GM12874 (cell line): ENCODE results near the gene PACC1.

ENCODE experiments used
- TF ChIP-seq, protein P1 (sequence below): IDR thresholded peaks from 2 replicates; pipeline ENCODE4 v1.5.1; 2011; ENCODE audit warnings: low read depth, mild to moderate bottlenecking, control low read depth, low read length, moderate library complexity; ENCODE audit not compliant: insufficient read depth

Gene PACC1

DNA sequence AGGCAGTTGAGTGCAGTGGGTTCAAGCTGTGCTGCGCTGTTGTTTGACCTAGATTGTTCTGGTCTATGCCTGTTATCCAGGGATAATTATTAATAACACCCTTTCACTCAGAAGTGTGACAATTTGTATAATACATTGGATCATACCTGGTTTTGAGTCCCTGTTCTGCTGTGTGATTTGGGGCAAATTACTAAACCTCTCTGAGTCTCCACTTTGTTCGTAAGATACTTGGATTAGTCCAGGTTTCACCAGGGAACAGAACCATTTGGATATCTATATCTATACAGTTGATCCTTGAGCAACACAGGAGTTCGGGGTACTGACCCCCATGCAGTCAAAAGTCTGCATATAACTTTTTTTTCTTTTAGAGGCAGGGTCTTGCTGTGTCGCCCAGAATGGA, 20.3 kb upstream of the PACC1 start:
- TF ChIP-seq, protein P1, sequence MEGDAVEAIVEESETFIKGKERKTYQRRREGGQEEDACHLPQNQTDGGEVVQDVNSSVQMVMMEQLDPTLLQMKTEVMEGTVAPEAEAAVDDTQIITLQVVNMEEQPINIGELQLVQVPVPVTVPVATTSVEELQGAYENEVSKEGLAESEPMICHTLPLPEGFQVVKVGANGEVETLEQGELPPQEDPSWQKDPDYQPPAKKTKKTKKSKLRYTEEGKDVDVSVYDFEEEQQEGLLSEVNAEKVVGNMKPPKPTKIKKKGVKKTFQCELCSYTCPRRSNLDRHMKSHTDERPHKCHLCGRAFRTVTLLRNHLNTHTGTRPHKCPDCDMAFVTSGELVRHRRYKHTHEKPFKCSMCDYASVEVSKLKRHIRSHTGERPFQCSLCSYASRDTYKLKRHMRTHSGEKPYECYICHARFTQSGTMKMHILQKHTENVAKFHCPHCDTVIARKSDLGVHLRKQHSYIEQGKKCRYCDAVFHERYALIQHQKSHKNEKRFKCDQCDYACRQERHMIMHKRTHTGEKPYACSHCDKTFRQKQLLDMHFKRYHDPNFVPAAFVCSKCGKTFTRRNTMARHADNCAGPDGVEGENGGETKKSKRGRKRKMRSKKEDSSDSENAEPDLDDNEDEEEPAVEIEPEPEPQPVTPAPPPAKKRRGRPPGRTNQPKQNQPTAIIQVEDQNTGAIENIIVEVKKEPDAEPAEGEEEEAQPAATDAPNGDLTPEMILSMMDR: no peak

DNA sequence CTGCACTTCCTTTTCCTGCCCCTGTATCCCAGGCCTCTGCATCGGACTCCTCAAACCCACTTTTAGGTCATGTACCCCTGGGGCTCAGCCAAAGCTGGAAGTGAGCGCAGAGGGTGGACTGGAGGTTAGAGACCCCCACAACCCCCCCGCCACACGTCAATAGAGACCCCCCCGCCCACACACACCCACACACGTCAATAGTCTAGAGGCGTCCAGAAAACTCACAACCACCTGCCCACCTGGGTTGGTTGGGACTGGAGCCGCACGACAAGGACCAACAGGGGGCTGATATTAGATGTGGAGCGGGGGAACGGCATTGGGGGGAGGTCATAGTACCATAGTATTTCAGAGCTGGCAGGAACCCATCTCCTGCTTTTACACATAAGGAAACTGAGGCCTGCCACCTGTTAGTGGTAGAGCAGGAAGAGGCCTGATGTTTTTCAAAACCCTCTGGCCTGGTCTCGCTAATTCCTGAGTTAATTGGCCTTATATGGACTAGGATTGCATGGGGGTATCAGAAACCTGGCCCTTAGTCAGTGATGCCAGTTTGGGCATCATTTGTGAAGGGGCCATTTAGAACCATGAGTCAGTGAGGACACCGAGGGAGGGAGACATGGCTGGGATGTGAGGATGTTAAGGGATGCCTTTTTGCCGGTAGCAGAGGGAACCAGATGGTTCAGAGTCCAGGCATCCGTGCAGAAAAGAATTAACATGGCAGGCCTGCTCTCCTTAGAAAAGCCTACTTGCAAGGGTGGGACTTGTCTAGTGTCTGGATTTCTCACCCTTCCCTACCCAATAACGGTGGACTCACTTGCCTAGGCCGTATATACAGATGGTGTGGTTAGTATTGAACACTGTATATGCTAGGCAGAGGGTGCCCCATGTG, 19.1 kb upstream of the PACC1 start:
- TF ChIP-seq, protein P1: no peak

DNA sequence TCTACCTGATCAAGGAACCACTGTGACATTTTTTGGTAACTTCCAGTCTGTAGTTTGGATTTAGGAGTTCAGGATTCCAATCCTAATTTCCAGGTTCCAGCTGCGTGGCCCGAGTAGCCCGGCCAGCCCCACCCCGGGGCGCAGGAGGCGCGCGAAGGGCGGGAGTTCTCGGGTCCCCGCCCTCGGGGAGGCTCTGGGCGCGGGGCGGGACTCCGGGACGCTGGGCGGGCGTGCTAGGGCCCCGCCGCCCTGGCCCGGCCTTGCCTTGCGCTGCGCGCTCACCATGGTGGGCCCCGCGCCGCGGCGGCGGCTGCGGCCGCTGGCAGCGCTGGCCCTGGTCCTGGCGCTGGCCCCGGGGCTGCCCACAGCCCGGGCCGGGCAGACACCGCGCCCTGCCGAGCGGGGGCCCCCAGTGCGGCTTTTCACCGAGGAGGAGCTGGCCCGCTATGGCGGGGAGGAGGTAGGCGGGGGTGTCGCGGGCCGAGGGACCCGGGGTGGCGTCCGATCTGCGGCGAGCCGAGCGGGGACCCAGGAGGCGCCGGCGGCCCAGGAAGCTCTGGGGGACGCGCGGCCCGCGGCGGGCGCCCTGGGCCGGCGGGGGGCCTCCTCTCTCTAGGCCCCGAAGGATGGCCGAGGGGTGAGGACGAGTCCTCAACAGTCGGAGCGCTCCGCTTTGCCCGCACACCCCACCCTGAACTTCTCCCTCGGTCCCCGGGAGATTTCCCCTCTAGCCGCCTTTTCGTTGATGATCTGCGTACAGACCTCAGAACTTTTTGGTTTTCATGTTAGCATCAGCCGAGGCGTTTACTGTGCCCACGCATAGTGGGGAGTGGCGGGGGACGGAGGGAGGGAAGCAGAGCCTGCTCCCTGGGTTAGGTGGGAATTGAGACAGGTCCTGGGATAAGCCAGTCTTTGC, 18.2 kb upstream of the PACC1 start, which contains the start of gene NENF:
TSS of gene NENF (plus strand) at position 260 of the 916 bp plus-strand sequence. CDS start at position 284, 24 bp downstream.
- TF ChIP-seq, protein P1: no peak

DNA sequence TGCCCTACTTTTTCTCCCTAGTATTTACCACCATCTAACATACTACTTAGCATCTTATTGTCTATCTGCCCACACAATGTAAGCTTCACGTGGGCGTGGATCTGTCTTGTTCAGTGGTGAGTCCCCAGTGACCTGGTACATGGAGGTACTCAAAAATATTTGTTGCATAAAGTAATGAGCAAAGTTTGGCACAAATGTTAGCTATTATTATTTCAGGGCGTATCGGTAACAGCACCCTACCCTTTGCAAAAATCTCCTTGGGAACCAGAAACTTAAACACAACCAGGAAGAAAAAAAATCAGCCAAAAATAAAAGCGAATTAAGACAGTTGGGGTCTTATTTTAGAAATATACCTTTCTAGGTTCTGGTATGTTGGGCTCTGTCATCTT, 17.6 kb upstream of the PACC1 start:
- TF ChIP-seq, protein P1: no peak

DNA sequence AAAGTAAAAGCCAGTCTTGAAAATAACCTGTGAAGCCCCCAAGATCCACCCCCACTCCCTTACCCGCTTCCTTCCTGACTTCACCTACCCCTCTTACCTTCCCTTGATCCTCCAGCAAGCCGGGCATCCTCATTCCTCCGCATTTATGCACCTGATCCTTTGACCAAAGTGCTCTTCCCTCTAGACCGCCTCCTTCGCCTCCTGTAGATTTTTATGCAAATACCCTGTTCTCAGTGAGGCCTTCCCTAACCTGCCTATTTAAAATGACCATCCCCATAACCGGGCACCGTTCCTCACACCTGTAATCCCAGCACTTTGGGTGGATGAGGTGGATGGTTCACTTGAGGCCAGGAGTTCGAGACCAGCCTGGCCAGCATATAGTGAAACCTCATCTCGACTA, 17.0 kb upstream of the PACC1 start:
- TF ChIP-seq, protein P1: no peak

DNA sequence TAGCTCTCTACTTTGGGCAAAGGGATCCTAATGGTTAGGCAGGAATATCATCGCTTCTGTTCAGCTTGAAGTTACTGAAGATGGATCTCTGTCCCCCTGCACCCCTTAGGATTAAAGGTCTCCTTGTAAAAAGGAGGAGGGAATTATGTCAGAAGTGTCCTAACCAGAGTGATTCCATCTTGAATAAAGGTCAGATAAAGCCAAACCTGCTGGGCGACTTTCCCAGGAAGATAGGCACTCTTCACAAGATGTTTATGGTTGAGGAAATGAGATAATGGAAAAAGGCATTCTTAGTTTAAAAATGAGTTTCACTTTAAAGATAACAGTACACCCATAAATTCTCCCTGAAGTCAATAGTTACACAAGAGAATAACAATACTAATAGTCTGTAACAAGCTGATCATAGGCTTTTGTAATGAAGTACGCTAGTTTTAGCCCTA, 16.3 kb upstream of the PACC1 start:
- TF ChIP-seq, protein P1: no peak

DNA sequence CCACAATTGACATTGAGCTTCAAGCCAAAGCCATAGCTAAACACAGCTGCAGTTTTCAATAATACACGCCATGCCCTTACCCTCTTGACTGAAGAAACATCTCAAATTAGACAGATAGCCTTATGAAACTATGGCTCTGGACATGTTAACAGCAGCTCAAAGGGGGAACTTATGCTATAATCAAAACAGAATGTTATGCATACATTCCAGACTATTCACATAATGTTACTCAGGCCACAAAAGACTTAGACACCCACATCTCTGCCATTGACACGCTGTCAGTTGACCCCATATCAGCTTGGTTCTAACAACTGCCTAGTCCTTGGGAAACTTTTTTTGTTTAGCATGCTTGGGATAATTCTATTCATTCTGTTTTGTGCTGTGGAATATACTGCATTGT, 15.7 kb upstream of the PACC1 start:
- TF ChIP-seq, protein P1: no peak
